C4-2B (cell line): Measurements from ENCODE around the gene CD47.

ENCODE experiments used
- ZFX ChIP-seq: fragments of 450-650 bp; IDR thresholded peaks from 2 replicates; pipeline ENCODE4 v1.6.1; 2017
- TF ChIP-seq, protein P1 (sequence below): fragments of 450-650 bp; conservative IDR thresholded peaks from 2 replicates; pipeline ENCODE4 v1.5.1; 2017; ENCODE audit warnings: mild to moderate bottlenecking

DNA sequence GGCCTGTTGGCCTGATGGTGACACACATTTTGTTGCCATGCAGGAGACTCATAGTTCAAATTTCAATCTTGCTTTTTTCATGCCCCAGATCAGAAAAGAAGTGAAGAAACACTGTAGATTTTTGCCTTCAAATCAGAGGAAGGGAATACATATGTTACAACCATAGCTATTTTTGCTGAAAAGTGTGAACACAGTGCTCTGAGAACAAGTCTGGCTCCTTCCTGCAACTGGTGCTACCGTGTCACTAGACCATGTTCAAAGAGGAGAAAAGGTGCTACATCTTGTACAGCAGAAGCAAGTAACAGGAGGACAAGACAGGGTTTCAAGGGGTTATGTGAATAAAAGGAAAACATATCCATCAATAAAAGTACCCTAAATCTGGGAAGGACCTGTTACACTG lies 44.6 kb downstream of the CD47 start:
- TF ChIP-seq, protein P1, sequence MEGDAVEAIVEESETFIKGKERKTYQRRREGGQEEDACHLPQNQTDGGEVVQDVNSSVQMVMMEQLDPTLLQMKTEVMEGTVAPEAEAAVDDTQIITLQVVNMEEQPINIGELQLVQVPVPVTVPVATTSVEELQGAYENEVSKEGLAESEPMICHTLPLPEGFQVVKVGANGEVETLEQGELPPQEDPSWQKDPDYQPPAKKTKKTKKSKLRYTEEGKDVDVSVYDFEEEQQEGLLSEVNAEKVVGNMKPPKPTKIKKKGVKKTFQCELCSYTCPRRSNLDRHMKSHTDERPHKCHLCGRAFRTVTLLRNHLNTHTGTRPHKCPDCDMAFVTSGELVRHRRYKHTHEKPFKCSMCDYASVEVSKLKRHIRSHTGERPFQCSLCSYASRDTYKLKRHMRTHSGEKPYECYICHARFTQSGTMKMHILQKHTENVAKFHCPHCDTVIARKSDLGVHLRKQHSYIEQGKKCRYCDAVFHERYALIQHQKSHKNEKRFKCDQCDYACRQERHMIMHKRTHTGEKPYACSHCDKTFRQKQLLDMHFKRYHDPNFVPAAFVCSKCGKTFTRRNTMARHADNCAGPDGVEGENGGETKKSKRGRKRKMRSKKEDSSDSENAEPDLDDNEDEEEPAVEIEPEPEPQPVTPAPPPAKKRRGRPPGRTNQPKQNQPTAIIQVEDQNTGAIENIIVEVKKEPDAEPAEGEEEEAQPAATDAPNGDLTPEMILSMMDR, result no peak
- no peak for TF ChIP-seq ZFX
